Keratinocyte (primary cell): ENCODE measurements around the gene TMOD1. TPM values are rescaled to one million over a fixed set of nuclear protein-coding genes. Genes with fewer than 3 reads are reported as not detected.

Experiments used
- DNase-seq: peaks from one replicate; pipeline ENCODE4 v3.0.0-alpha.2; 2011; ENCODE audit warnings: low read depth, missing footprints, low spot score
- FAIRE-seq: peaks from 2 replicates; lab custom pipeline; 2011; peaks lifted over from hg19 to GRCh38; lab: Jason Lieb, UNC
- H2AFZ ChIP-seq: 2 replicates; pipeline ENCODE4 v1.6.0; 2012; ENCODE audit warnings: low read length, control low read depth, inconsistent platforms; ENCODE audit not compliant: control insufficient read depth
- H3K27ac ChIP-seq: 2 replicates; pipeline ENCODE4 v1.5.1; 2011; ENCODE audit warnings: low read length; ENCODE audit not compliant: control insufficient read depth, insufficient read depth
- H3K27me3 ChIP-seq: 3 replicates; pipeline ENCODE4 v1.6.0; 2011; ENCODE audit warnings: low read length; ENCODE audit not compliant: control insufficient read depth, insufficient read depth; ENCODE audit errors: extremely low read depth
- H3K36me3 ChIP-seq, 2 experiments: 2 replicates in 1 of 2; 3 replicates in 1 of 2; pipeline ENCODE4 v1.5.1; 2011; ENCODE audit warnings: low read length in 2 of 2, mild to moderate bottlenecking in 1 of 2; ENCODE audit not compliant: control insufficient read depth in 2 of 2, insufficient read depth in 2 of 2; ENCODE audit errors: extremely low read depth in 1 of 2
- H3K4me1 ChIP-seq: 3 replicates; pipeline ENCODE4 v1.5.1; 2011; ENCODE audit warnings: low read length; ENCODE audit not compliant: control insufficient read depth, insufficient read depth; ENCODE audit errors: extremely low read depth
- H3K4me2 ChIP-seq: 3 replicates; pipeline ENCODE4 v1.6.0; 2011; ENCODE audit warnings: low read depth, low read length; ENCODE audit not compliant: control insufficient read depth, insufficient read depth; ENCODE audit errors: extremely low read depth
- H3K4me3 ChIP-seq, 3 experiments: fragments of 200-600 bp in 1 of 3; sonication (generic) in 1 of 3; 2 replicates in 2 of 3; 3 replicates in 1 of 3; pipeline ENCODE4 v1.5.1; 2011 to 2016; ENCODE audit warnings: low read length in 3 of 3, mild to moderate bottlenecking in 3 of 3, control low read depth in 2 of 3, inconsistent platforms in 1 of 3, low read depth in 1 of 3, mixed read lengths in 1 of 3, mixed run types in 1 of 3, moderate library complexity in 1 of 3; ENCODE audit not compliant: control insufficient read depth in 2 of 3, insufficient read depth in 2 of 3; ENCODE audit errors: extremely low read depth in 1 of 3
- H3K79me2 ChIP-seq: 2 replicates; pipeline ENCODE4 v1.6.0; 2012; ENCODE audit warnings: low read length; ENCODE audit not compliant: control insufficient read depth, insufficient read depth
- H3K9ac ChIP-seq: 3 replicates; pipeline ENCODE4 v1.6.0; 2011; ENCODE audit warnings: low read length; ENCODE audit not compliant: control insufficient read depth, insufficient read depth; ENCODE audit errors: extremely low read depth
- H3K9me1 ChIP-seq: 3 replicates; pipeline ENCODE4 v1.6.0; 2011; ENCODE audit warnings: low read length; ENCODE audit not compliant: control insufficient read depth, insufficient read depth; ENCODE audit errors: extremely low read depth
- H3K9me3 ChIP-seq: 2 replicates; pipeline ENCODE4 v1.5.1; 2012; ENCODE audit warnings: low read depth, low read length; ENCODE audit not compliant: control insufficient read depth
- H4K20me1 ChIP-seq: 3 replicates; pipeline ENCODE4 v1.6.0; 2011; ENCODE audit warnings: low read length; ENCODE audit not compliant: control insufficient read depth, insufficient read depth; ENCODE audit errors: extremely low read depth
- EZH2 ChIP-seq: IDR thresholded peaks from one replicate; pipeline ENCODE4 v1.6.1; 2012; ENCODE audit warnings: inconsistent platforms, mild to moderate bottlenecking, low read length, moderate library complexity
- dilution Hi-C: fragments of 300-500 bp; cut with MboI; formaldehyde crosslinking; loops from one replicate; pipeline ENCODE4 v1.7.0; 2020; ENCODE audit warnings: low sequenced_read_pairs; ENCODE audit not compliant: extremely low pct_ligation_motif_present
- polyA plus RNA-seq, 5 experiments: library from polyadenylated mRNA; depleted of rRNA in 3 of 5; stranded (reverse) in 3 of 5; stranded (forward) in 1 of 5; unstranded in 1 of 5; fragments of >200 nt; gene quantifications; 1 replicate in 1 of 5; 2 replicates in 3 of 5; 3 replicates in 1 of 5; pipeline versions ENCODE4 v1.2.1 to v1.2.3, GENCODE V29; 2011 to 2012; ENCODE audit warnings: missing spikeins in 2 of 5, low read depth in 1 of 5, low replicate concordance in 1 of 5
- TF ChIP-seq, protein P1 (sequence below), 3 experiments: IDR thresholded peaks in 1 of 3; conservative IDR thresholded peaks in 1 of 3; optimal IDR thresholded peaks in 1 of 3; 2 replicates in 2 of 3; 3 replicates in 1 of 3; pipeline versions ENCODE3 to v1.5.1; 2011; ENCODE audit warnings: low read length in 3 of 3, mild to moderate bottlenecking in 3 of 3, moderate library complexity in 2 of 3, control low read depth in 1 of 3, inconsistent platforms in 1 of 3; ENCODE audit not compliant: insufficient read depth in 2 of 3; ENCODE audit errors: extremely low read depth in 1 of 3

Gene TMOD1
- polyA plus RNA-seq, 1 donor (not counting 4 experiments of a cell fraction or from before 2014, with no cell fraction given) = not detected

DNA sequence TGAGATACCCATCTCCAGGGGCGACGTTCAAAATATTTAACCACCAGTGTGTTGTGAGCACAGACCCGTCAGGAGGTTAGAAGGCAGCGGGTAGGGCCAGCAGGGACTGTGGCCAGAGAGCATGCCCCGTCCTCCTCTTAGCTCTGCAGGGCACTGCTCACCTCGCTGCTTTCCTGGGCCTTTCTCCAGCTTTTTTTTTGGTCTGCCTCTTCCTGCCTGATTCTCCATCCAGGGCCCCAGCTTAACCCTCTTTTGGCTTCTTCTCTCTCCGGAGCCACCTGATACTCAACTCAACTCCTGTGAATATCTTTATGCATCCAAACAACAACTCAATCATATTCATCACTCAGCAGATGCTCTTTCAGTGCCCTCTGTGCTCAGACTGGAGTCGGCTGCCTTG is 44.0 kb downstream of the TMOD1 start:
- no peak overlapping the region for H3K4me2 ChIP-seq
- H3K9ac ChIP-seq = no peak overlapping the region
- H3K4me1 ChIP-seq = no peaks in the 10 kb centered on the region
- no peak for TF ChIP-seq EZH2
- TF ChIP-seq, protein P1, sequence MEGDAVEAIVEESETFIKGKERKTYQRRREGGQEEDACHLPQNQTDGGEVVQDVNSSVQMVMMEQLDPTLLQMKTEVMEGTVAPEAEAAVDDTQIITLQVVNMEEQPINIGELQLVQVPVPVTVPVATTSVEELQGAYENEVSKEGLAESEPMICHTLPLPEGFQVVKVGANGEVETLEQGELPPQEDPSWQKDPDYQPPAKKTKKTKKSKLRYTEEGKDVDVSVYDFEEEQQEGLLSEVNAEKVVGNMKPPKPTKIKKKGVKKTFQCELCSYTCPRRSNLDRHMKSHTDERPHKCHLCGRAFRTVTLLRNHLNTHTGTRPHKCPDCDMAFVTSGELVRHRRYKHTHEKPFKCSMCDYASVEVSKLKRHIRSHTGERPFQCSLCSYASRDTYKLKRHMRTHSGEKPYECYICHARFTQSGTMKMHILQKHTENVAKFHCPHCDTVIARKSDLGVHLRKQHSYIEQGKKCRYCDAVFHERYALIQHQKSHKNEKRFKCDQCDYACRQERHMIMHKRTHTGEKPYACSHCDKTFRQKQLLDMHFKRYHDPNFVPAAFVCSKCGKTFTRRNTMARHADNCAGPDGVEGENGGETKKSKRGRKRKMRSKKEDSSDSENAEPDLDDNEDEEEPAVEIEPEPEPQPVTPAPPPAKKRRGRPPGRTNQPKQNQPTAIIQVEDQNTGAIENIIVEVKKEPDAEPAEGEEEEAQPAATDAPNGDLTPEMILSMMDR (optimal IDR thresholded peaks at IDR 0.05 in 1 of 3, IDR thresholded peaks at IDR 0.05 in 1 of 3, conservative IDR thresholded peaks at IDR 0.05 in 1 of 3; ENCODE audit: extremely low read depth in 1 of 3, insufficient read depth in 2 of 3, low read length in 3 of 3) = no peak
- no peaks in the 10 kb centered on the region for H3K9me1 ChIP-seq
- no peak for FAIRE-seq
- peaks cover 4% of the 10 kb centered on the region for H3K27me3 ChIP-seq
- no peak overlapping the region for H3K27ac ChIP-seq
- no peaks in the 10 kb centered on the region for H4K20me1 ChIP-seq
- dilution Hi-C loops = no loop called here
- no peaks in the 10 kb centered on the region for H3K79me2 ChIP-seq
- DNase-seq = no peak
- no peak overlapping the region for H2AFZ ChIP-seq
- H3K4me3 ChIP-seq = no peak overlapping the region
- no peaks in the 10 kb centered on the region for H3K9me3 ChIP-seq
- H3K36me3 ChIP-seq = no peaks in the 10 kb centered on the region

DNA sequence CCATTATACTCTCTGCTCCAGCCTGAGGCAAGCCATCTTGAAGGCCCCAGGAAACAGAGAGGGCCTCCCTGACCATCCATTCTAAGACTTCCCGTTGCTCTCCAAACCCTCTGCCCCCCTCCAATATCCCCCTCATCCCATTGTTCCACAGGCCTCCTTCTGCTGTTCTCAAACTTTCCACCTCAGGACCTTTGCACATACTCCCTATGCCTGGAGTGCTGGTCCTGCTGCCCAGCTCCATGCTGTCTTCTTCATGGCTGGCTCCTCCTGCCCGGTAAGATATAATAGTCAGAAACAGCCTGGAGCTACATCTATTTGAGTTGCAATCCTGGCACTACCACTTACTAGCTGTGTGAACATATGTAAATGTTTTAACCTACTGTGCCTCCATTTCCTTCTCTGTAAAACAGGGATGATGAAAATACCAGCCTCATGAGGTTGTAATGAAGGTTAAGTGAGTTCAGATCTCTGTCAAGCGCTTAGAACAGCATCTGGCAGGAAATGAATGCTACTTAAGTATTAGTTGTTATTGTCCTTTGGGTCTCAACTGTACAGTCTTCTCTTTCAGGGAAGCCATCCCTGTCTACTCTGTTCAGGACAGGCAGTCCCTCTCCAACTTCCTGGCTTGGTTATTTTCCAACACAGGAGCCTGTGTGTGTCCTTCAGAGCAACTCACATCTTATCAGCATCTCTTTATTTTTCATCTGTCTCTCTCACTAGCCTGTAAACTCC is 45.8 kb downstream of the TMOD1 start:
- H3K27ac ChIP-seq = no peak overlapping the region
- FAIRE-seq = no peak
- H3K27me3 ChIP-seq = peaks cover 4% of the 10 kb centered on the region
- no peaks in the 10 kb centered on the region for H3K79me2 ChIP-seq
- H3K4me2 ChIP-seq = no peak overlapping the region
- H3K36me3 ChIP-seq = no peaks in the 10 kb centered on the region
- TF ChIP-seq, protein P1 (optimal IDR thresholded peaks at IDR 0.05 in 1 of 3, IDR thresholded peaks at IDR 0.05 in 1 of 3, conservative IDR thresholded peaks at IDR 0.05 in 1 of 3; ENCODE audit: extremely low read depth in 1 of 3, insufficient read depth in 2 of 3, low read length in 3 of 3) = no peak
- TF ChIP-seq EZH2 = no peak
- H3K9me3 ChIP-seq = no peaks in the 10 kb centered on the region
- no peak overlapping the region for H3K9ac ChIP-seq
- H2AFZ ChIP-seq = no peak overlapping the region
- no peak for DNase-seq
- dilution Hi-C loops = no loop called here
- no peaks in the 10 kb centered on the region for H3K9me1 ChIP-seq
- no peaks in the 10 kb centered on the region for H4K20me1 ChIP-seq
- no peak overlapping the region for H3K4me3 ChIP-seq
- H3K4me1 ChIP-seq = no peaks in the 10 kb centered on the region
